HL-60 (cell line): ENCODE results near the gene AKAP12.

Source experiments
- DNase-seq, 2 experiments: peaks; one replicate each; pipeline ENCODE4 v3.0.0-alpha.2; 2010 to 2020; ENCODE audit warnings: low read depth in 1 of 2, low spot score in 1 of 2
- H3K27ac ChIP-seq: fragments of 250-450 bp; sonication (Bioruptor Pico); replicated peaks from 2 replicates; pipeline ENCODE4 v1.5.1; 2020; ENCODE audit warnings: mild to moderate bottlenecking, moderate library complexity
- H3K27me3 ChIP-seq: fragments of 250-450 bp; sonication (Bioruptor Pico); 2 replicates; pipeline ENCODE4 v1.5.1; 2021; ENCODE audit warnings: mild to moderate bottlenecking, moderate library complexity; ENCODE audit not compliant: insufficient read depth, poor library complexity, severe bottlenecking
- H3K4me3 ChIP-seq: replicated peaks from 2 replicates; pipeline ENCODE4 v1.5.1; 2011; ENCODE audit warnings: mild to moderate bottlenecking, control low read depth, low read length; ENCODE audit not compliant: insufficient read depth
- GABPA ChIP-seq: IDR thresholded peaks from 2 replicates; pipeline ENCODE4 v1.6.1; 2012; ENCODE audit warnings: low read depth
- POLR2AphosphoS5 ChIP-seq: IDR thresholded peaks from 2 replicates; pipeline ENCODE4 v1.6.1; 2012; ENCODE audit warnings: low read depth
- SPI1 ChIP-seq: IDR thresholded peaks from 2 replicates; pipeline ENCODE4 v1.6.1; 2012; ENCODE audit warnings: low read depth, mild to moderate bottlenecking, borderline replicate concordance
- TF ChIP-seq, protein P1 (sequence below): IDR thresholded peaks from 2 replicates; pipeline ENCODE4 v1.6.1; 2012; ENCODE audit warnings: low read depth; ENCODE audit not compliant: insufficient replicate concordance
- TF ChIP-seq, protein P2 (sequence below): IDR thresholded peaks from one replicate; pipeline ENCODE4 v1.5.1; 2011; ENCODE audit warnings: low read length, control low read depth, inconsistent platforms; ENCODE audit not compliant: insufficient read depth

AKAP12 gene

DNA sequence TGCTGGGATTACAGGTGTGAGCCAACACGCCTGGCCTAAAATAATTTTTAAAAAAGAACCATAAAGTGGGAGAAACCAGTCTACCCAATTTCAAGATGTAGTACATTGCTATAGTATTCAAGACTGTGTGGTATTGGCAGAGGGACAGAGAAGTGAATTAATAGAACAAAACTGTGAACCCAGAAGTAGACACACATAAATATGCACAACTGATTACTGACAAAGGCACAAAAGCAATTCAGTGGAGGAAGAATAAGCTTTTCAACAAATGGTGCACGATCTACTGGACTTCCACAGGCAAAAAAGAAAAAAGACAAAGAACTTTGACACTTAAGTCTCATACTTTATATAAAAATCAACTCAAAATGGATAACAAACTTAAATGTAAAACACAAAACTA is 136.1 kb downstream of the AKAP12 start:
- TF ChIP-seq, protein P1, sequence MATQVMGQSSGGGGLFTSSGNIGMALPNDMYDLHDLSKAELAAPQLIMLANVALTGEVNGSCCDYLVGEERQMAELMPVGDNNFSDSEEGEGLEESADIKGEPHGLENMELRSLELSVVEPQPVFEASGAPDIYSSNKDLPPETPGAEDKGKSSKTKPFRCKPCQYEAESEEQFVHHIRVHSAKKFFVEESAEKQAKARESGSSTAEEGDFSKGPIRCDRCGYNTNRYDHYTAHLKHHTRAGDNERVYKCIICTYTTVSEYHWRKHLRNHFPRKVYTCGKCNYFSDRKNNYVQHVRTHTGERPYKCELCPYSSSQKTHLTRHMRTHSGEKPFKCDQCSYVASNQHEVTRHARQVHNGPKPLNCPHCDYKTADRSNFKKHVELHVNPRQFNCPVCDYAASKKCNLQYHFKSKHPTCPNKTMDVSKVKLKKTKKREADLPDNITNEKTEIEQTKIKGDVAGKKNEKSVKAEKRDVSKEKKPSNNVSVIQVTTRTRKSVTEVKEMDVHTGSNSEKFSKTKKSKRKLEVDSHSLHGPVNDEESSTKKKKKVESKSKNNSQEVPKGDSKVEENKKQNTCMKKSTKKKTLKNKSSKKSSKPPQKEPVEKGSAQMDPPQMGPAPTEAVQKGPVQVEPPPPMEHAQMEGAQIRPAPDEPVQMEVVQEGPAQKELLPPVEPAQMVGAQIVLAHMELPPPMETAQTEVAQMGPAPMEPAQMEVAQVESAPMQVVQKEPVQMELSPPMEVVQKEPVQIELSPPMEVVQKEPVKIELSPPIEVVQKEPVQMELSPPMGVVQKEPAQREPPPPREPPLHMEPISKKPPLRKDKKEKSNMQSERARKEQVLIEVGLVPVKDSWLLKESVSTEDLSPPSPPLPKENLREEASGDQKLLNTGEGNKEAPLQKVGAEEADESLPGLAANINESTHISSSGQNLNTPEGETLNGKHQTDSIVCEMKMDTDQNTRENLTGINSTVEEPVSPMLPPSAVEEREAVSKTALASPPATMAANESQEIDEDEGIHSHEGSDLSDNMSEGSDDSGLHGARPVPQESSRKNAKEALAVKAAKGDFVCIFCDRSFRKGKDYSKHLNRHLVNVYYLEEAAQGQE = no peak
- no peaks in the 10 kb centered on the region for H3K27me3 ChIP-seq
- no peak overlapping the region for H3K4me3 ChIP-seq
- no peak overlapping the region for H3K27ac ChIP-seq
- DNase-seq = no peak

DNA sequence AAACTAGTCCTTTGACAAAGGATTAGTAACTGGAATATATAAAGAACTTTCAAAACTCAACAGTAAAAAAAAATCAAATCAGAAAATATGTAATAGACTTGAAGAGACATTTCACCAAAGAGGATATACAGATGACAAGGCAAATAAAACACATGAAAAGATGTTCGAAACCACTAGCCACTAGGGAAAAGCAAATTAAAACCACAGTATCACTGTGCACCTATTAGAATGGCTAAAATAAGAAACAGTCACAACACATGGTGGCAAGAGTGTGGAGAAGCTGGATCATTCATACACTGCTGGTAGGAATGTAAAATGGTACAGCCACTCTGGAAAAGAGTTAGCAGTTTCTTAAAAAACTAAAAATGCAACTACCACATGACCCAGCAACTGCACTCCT is 136.7 kb downstream of the AKAP12 start:
- no peak for DNase-seq
- TF ChIP-seq GABPA (no peak), SPI1 (no peak), POLR2AphosphoS5 (no peak)
- TF ChIP-seq, protein P1 = no peak
- TF ChIP-seq, protein P2, sequence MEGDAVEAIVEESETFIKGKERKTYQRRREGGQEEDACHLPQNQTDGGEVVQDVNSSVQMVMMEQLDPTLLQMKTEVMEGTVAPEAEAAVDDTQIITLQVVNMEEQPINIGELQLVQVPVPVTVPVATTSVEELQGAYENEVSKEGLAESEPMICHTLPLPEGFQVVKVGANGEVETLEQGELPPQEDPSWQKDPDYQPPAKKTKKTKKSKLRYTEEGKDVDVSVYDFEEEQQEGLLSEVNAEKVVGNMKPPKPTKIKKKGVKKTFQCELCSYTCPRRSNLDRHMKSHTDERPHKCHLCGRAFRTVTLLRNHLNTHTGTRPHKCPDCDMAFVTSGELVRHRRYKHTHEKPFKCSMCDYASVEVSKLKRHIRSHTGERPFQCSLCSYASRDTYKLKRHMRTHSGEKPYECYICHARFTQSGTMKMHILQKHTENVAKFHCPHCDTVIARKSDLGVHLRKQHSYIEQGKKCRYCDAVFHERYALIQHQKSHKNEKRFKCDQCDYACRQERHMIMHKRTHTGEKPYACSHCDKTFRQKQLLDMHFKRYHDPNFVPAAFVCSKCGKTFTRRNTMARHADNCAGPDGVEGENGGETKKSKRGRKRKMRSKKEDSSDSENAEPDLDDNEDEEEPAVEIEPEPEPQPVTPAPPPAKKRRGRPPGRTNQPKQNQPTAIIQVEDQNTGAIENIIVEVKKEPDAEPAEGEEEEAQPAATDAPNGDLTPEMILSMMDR = no peak
- Histone ChIP-seq H3K27ac (no peak overlapping the region), H3K27me3 (no peaks in the 10 kb centered on the region), H3K4me3 (no peak overlapping the region)

DNA sequence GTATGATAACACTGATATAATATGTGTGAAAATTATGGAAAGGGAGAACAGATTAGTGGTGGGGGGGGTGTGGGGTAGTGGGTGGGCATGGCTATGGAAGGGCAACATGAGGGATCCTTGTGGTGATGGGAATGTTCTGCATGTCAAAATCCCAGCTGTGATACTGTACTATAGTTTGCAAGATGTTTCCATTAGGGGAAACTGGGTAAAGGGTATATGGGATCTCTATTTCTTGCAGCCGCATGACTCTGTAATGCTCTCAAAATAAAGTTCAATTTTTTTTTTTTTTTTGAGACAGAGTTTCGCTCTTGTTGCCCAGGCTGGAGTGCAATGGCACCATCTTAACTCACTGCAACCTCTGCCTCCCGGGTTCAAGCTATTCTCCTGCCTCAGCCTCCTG is 137.3 kb downstream of the AKAP12 start:
- no peak for DNase-seq
- no peak overlapping the region for H3K27ac ChIP-seq
- no peaks in the 10 kb centered on the region for H3K27me3 ChIP-seq
- H3K4me3 ChIP-seq = no peak overlapping the region
- TF ChIP-seq, protein P1 = no peak
- TF ChIP-seq POLR2AphosphoS5 = no peak
- TF ChIP-seq GABPA = no peak

DNA sequence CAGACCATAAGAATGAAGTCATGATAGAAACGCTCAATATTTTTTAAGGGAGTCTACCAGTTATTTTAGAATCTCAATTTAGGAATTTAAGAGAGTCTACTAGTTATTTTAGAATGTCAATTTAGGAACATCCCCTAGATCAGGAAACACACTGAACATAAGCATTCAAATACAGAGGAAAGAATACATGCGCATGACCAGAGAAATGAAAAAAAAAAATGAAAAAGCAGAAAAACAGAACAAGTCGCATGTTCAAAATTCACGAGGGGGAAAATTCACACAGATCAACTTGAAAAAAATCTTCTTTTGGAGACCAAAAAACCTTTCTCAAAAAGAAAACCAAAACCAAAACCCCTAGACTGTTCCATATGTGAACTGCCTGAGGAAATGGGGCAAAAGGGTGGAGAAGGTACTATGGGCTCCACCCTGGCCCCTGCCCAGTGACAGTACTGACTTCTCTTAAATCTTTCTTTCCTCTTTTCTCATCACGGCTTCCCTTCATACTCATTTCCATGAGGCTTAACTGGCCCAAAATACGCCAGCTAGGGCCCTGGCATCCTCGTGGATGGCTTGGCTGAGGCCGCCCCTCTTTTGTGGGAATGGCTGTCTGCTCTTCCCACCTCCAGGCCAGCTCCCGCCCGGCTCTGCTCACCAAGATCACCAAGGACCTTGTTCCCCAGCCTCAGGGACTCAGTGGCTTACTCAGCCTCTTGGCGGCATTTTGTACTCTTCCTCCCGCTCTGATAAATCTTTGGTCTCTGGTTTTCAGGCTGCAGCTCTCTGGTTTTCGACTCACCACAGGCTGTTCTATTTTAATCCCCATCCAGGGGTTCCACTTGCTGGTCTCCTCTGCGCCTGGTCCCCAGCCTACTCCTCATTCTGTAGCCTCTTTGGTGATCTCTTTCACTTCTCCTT is 140.4 kb downstream of the AKAP12 start:
- no peaks in the 10 kb centered on the region for H3K27me3 ChIP-seq
- TF ChIP-seq SPI1 = no peak
- no peak for TF ChIP-seq GABPA
- TF ChIP-seq, protein P1 = no peak
- TF ChIP-seq POLR2AphosphoS5 = no peak
- TF ChIP-seq, protein P2 = no peak
- no peak overlapping the region for H3K4me3 ChIP-seq
- DNase-seq = no peak
- 0 out of 2 replicates have a peak overlapping the region, but pooled peaks have one; percentile 17 for H3K27ac ChIP-seq
